Cardiac ventricle fibroblast (primary cell): ENCODE results near the gene RHOV. TPM values are rescaled to one million over a fixed set of nuclear protein-coding genes. Genes with fewer than 3 reads are reported as not detected.

Experiments
- total RNA-seq: library from RNA; depleted of rRNA; stranded (reverse); fragments of >200 nt; gene quantifications from 2 replicates; pipeline ENCODE4 v1.2.3, GENCODE V29; 2015

RHOV gene
- total RNA-seq: not detected in 2 replicates

GRCh38 chr15:40873694-40874561 is at the start of gene RHOV:
Gene RHOV, minus strand, starts transcription at chr15:40874234. Its CDS starts 95 bp downstream, at chr15:40874139.

GRCh38 chr15:40893733-40894680 is 20.0 kb upstream of the RHOV start, which contains the start of gene VPS18:
Gene VPS18, plus strand, starts transcription at chr15:40894450. Its CDS starts 319 bp downstream, at chr15:40894769.

GRCh38 chr15:40843885-40844695 is 29.9 kb downstream of the RHOV start, which contains the start of gene SPINT1:
Gene SPINT1, plus strand, starts transcription at chr15:40844048. Its CDS starts 507 bp downstream, at chr15:40844555.

GRCh38 chr15:40828447-40829036 is 45.5 kb downstream of the RHOV start, which contains the start of gene PPP1R14D:
Gene PPP1R14D, minus strand, starts transcription at chr15:40828708. Its CDS starts 67 bp downstream, at chr15:40828641.

Other genes starting within 250 kb of the RHOV start
- gene RAD51, start 179.1 kb downstream of the RHOV start, total RNA-seq: 1.7 and 2.7 TPM in 2 replicates
- 20.5 and 20.9 TPM in 2 replicates for gene RMDN3, start 119.0 kb downstream of the RHOV start, total RNA-seq
- 5.8 and 10.8 TPM in 2 replicates for gene GCHFR, start 110.2 kb downstream of the RHOV start, total RNA-seq
- gene C15orf62, start 104.3 kb downstream of the RHOV start, total RNA-seq: 0.05 and 0.25 TPM in 2 replicates
- gene ZFYVE19, start 67.1 kb downstream of the RHOV start, total RNA-seq: 11.4 and 19.2 TPM in 2 replicates
- 17.0 and 43.3 TPM in 2 replicates for gene DNAJC17, start 66.8 kb downstream of the RHOV start, total RNA-seq
- gene PPP1R14D, start 45.5 kb downstream of the RHOV start, total RNA-seq: not detected in 2 replicates
- gene SPINT1, start 30.2 kb downstream of the RHOV start, total RNA-seq: 0.24 and 0.25 TPM in 2 replicates
- 23.6 and 23.9 TPM in 2 replicates for gene VPS18, start 20.2 kb upstream of the RHOV start, total RNA-seq
- gene DLL4, start 55.1 kb upstream of the RHOV start, total RNA-seq: 3.1 and 3.3 TPM in 2 replicates
- gene CHAC1, start 79.2 kb upstream of the RHOV start, total RNA-seq: 4.2 and 6.1 TPM in 2 replicates
- gene INO80, start 242.0 kb upstream of the RHOV start, total RNA-seq: 14.5 and 18.4 TPM in 2 replicates